H9 (cell line): Measurements from ENCODE around the gene KLF1. TPM values are rescaled to one million over a fixed set of nuclear protein-coding genes. Genes with fewer than 3 reads are reported as not detected.
A peak's percentile ranks its signal among the peaks of the same experiment; 100 is the strongest.

ENCODE experiments used
- DNase-seq: peaks from one replicate; pipeline ENCODE4 v3.0.0-alpha.2; 2017
- H2AFZ ChIP-seq: one replicate; pipeline ENCODE4 v1.6.1; 2013; ENCODE audit warnings: mild to moderate bottlenecking, low read length, control low read depth, moderate library complexity
- H2AK5ac ChIP-seq: 2 replicates; pipeline ENCODE4 v1.6.1; 2013; ENCODE audit warnings: low read length, control low read depth, mixed read lengths; ENCODE audit not compliant: insufficient read length
- H2BK120ac ChIP-seq: one replicate; pipeline ENCODE4 v1.6.1; 2013; ENCODE audit warnings: low read depth, mild to moderate bottlenecking, low read length, control low read depth, inconsistent platforms; ENCODE audit not compliant: poor library complexity, severe bottlenecking
- H2BK12ac ChIP-seq: 2 replicates; pipeline ENCODE4 v1.6.1; 2013; ENCODE audit warnings: low read length, control low read depth, mixed read lengths, low read depth; ENCODE audit not compliant: insufficient read length
- H2BK15ac ChIP-seq: 2 replicates; pipeline ENCODE4 v1.6.1; 2013; ENCODE audit warnings: low read depth, low read length, control low read depth
- H2BK20ac ChIP-seq: one replicate; pipeline ENCODE4 v1.6.1; 2013; ENCODE audit warnings: low read depth, mild to moderate bottlenecking, low read length, control low read depth, inconsistent platforms; ENCODE audit not compliant: poor library complexity, severe bottlenecking
- H2BK5ac ChIP-seq: 2 replicates; pipeline ENCODE4 v1.6.1; 2013; ENCODE audit warnings: low read length, control low read depth, mixed read lengths; ENCODE audit not compliant: insufficient read length
- H3K14ac ChIP-seq: 2 replicates; pipeline ENCODE4 v1.6.1; 2013; ENCODE audit warnings: low read length, control low read depth; ENCODE audit not compliant: insufficient read depth
- H3K18ac ChIP-seq: 2 replicates; pipeline ENCODE4 v1.6.1; 2013; ENCODE audit warnings: low read depth, mild to moderate bottlenecking, mixed read lengths, low read length, control low read depth; ENCODE audit not compliant: insufficient read length
- H3K23ac ChIP-seq: 2 replicates; pipeline ENCODE4 v1.6.1; 2013; ENCODE audit warnings: low read length, control low read depth, mixed read lengths, low read depth; ENCODE audit not compliant: insufficient read length
- H3K23me2 ChIP-seq: 2 replicates; pipeline ENCODE4 v1.6.1; 2013; ENCODE audit warnings: low read depth, mild to moderate bottlenecking, mixed read lengths, low read length, control low read depth; ENCODE audit not compliant: insufficient read length, poor library complexity, severe bottlenecking
- H3K27ac ChIP-seq: 2 replicates; pipeline ENCODE4 v1.5.1; 2013; ENCODE audit warnings: low read length, control low read depth, mixed read lengths, low read depth; ENCODE audit not compliant: insufficient read length
- H3K27me3 ChIP-seq: 2 replicates; pipeline ENCODE4 v1.6.1; 2013; ENCODE audit warnings: low read length, control low read depth, inconsistent platforms; ENCODE audit not compliant: insufficient read depth
- H3K4ac ChIP-seq: 2 replicates; pipeline ENCODE4 v1.6.1; 2013; ENCODE audit warnings: low read depth, mild to moderate bottlenecking, control low read depth, inconsistent platforms, low read length, moderate library complexity
- H3K4me1 ChIP-seq: 2 replicates; pipeline ENCODE4 v1.6.1; 2013; ENCODE audit warnings: low read length, control low read depth, inconsistent platforms; ENCODE audit not compliant: insufficient read depth
- H3K4me2 ChIP-seq: 2 replicates; pipeline ENCODE4 v1.6.1; 2013; ENCODE audit warnings: low read length, control low read depth, mixed read lengths; ENCODE audit not compliant: insufficient read length, insufficient read depth
- H3K56ac ChIP-seq: 2 replicates; pipeline ENCODE4 v1.6.1; 2013; ENCODE audit warnings: low read depth, mild to moderate bottlenecking, mixed read lengths, low read length, control low read depth; ENCODE audit not compliant: insufficient read length
- H3K79me1 ChIP-seq: 2 replicates; pipeline ENCODE4 v1.6.1; 2013; ENCODE audit warnings: low read depth, mild to moderate bottlenecking, moderate library complexity, low read length, control low read depth, inconsistent platforms; ENCODE audit not compliant: insufficient read depth, poor library complexity, severe bottlenecking
- H3K79me2 ChIP-seq: 2 replicates; pipeline ENCODE4 v1.6.1; 2013; ENCODE audit warnings: low read length, control low read depth, inconsistent platforms; ENCODE audit not compliant: insufficient read depth
- H3K9ac ChIP-seq: 2 replicates; pipeline ENCODE4 v1.6.1; 2013; ENCODE audit warnings: low read length, control low read depth, mixed read lengths; ENCODE audit not compliant: insufficient read length; ENCODE audit errors: extremely low read depth
- H3K9me3 ChIP-seq: one replicate; pipeline ENCODE4 v1.6.1; 2013; ENCODE audit warnings: low read depth, low read length, inconsistent platforms; ENCODE audit not compliant: control insufficient read depth
- H3T11ph ChIP-seq: one replicate; pipeline ENCODE4 v1.6.1; 2013; ENCODE audit warnings: mild to moderate bottlenecking, low read length, control low read depth, inconsistent platforms
- H4K20me1 ChIP-seq: one replicate; pipeline ENCODE4 v1.6.1; 2013; ENCODE audit not compliant: control insufficient read depth, insufficient read length, insufficient read depth
- H4K5ac ChIP-seq: 2 replicates; pipeline ENCODE4 v1.6.1; 2013; ENCODE audit warnings: low read depth, mild to moderate bottlenecking, mixed read lengths, low read length, control low read depth; ENCODE audit not compliant: insufficient read length
- H4K8ac ChIP-seq: replicated peaks from 2 replicates; pipeline ENCODE4 v1.6.1; 2013; ENCODE audit warnings: low read length, control low read depth, mixed read lengths, low read depth; ENCODE audit not compliant: insufficient read length
- H4K91ac ChIP-seq: 2 replicates; pipeline ENCODE4 v1.6.1; 2013; ENCODE audit warnings: low read depth, mild to moderate bottlenecking, moderate library complexity, mixed read lengths, low read length, control low read depth; ENCODE audit not compliant: insufficient read length
- H3K27ac Mint-ChIP-seq, 3 experiments: 2 replicates in 2 of 3; 3 replicates in 1 of 3; pipeline ENCODE4 v1.8.0; 2020 to 2021; ENCODE audit warnings: mixed read lengths in 3 of 3, mild to moderate bottlenecking in 1 of 3, moderate library complexity in 1 of 3
- H3K27me3 Mint-ChIP-seq: 2 replicates; pipeline ENCODE4 v1.8.0; 2021; ENCODE audit warnings: low read depth, mild to moderate bottlenecking, moderate library complexity, mixed read lengths
- H3K36me3 Mint-ChIP-seq, 3 experiments: 2 replicates in 2 of 3; 3 replicates in 1 of 3; pipeline ENCODE4 v1.8.0; 2020 to 2021; ENCODE audit warnings: low read depth in 3 of 3, mixed read lengths in 3 of 3; ENCODE audit not compliant: insufficient read depth in 1 of 3
- H3K4me1 Mint-ChIP-seq, 2 experiments: 2 replicates each; pipeline ENCODE4 v1.8.0; 2020; ENCODE audit warnings: mixed read lengths in 2 of 2
- H3K4me3 Mint-ChIP-seq, 2 experiments: 2 replicates in 1 of 2; 3 replicates in 1 of 2; pipeline ENCODE4 v1.8.0; 2020 to 2021; ENCODE audit warnings: mild to moderate bottlenecking in 2 of 2, mixed read lengths in 2 of 2, moderate library complexity in 1 of 2
- H3K9me3 Mint-ChIP-seq, 2 experiments: 2 replicates in 1 of 2; 3 replicates in 1 of 2; pipeline ENCODE4 v1.8.0; 2020; ENCODE audit warnings: mild to moderate bottlenecking in 2 of 2, mixed read lengths in 2 of 2, moderate library complexity in 1 of 2
- CTCF ChIP-seq: fragments of 200-600 bp; sonication (generic); conservative IDR thresholded peaks from 3 replicates; pipeline ENCODE4 v1.8.0; 2021; ENCODE audit warnings: antibody characterized with exemption, mild to moderate bottlenecking
- WGBS: extraction: QIAGEN DNeasy Blood & Tissue Kit; methylation state at CpG from one replicate; pipeline ENCODE4 v1.1.7; 2013; ENCODE audit warnings: missing lambda C conversion rate, low lambda C conversion rate, mixed read lengths; ENCODE audit not compliant: insufficient read length; ENCODE audit errors: extremely low coverage; 5-methylcytosine and 5-hydroxymethylcytosine counted together
- total RNA-seq: library from RNA; stranded (reverse); gene quantifications from 2 replicates; pipeline ENCODE4 v1.2.1, GENCODE V29; 2021

Gene KLF1
- total RNA-seq, 1 experiment from 2014 or later, result 0.37 TPM

- no peak overlapping the region for H2BK15ac ChIP-seq
- H3K23me2 ChIP-seq, result peaks cover 1% of the 10 kb centered on the region
- no peak overlapping the region for H3K27ac ChIP-seq
- no peaks in the 10 kb centered on the region for H3K4me1 ChIP-seq
- no peak overlapping the region for H3K23ac ChIP-seq
- H3K9me3 Mint-ChIP-seq, result peaks cover 13 to 16% of the 10 kb centered on the region in 2 experiments
- 0 out of 2 replicates have a peak, but pooled peaks cover 1% of the 10 kb centered on the region for H3K27me3 ChIP-seq
- H3K9ac ChIP-seq, result peak overlapping the region; percentile 60
- H2BK12ac ChIP-seq, result no peak overlapping the region
- WGBS, result no CpG with 5 or more reads among the region's 29 CpGs
- no peak overlapping the region for H3K4ac ChIP-seq
- no peaks in the 10 kb centered on the region for H4K20me1 ChIP-seq
- H3K27ac Mint-ChIP-seq, result peak overlapping the region in 2 of 3 experiments; percentile 79 to 97; a peak in 3 of 7 replicates
- H3K18ac ChIP-seq, result peak overlapping the region; percentile 10
- peak overlapping the region; percentile 39 for H3K4me2 ChIP-seq
- H2BK120ac ChIP-seq, result no peak overlapping the region
- H3K79me1 ChIP-seq, result no peaks in the 10 kb centered on the region
- peaks cover 10 to 16% (median 14%) of the 10 kb centered on the region in 3 experiments; a peak in 6 of 7 replicates for H3K36me3 Mint-ChIP-seq
- peak overlapping the region; percentile 41 for H3K14ac ChIP-seq
- H3K9me3 ChIP-seq, result no peaks in the 10 kb centered on the region
- TF ChIP-seq CTCF, result no peak
- no peak overlapping the region for H3K56ac ChIP-seq
- no peak overlapping the region for H3T11ph ChIP-seq
- H3K79me2 ChIP-seq, result no peaks in the 10 kb centered on the region
- H2AFZ ChIP-seq, result no peak overlapping the region
- no peak overlapping the region for H2BK20ac ChIP-seq
- peaks cover 26% of the 10 kb centered on the region for H3K27me3 Mint-ChIP-seq
- H4K8ac ChIP-seq, result no peak overlapping the region
- H4K91ac ChIP-seq, result no peak overlapping the region
- H3K4me3 Mint-ChIP-seq, result peak overlapping the region; percentile 85
- no peak overlapping the region for H4K5ac ChIP-seq
- peaks cover 5 to 9% of the 10 kb centered on the region in 2 experiments for H3K4me1 Mint-ChIP-seq
- no peak overlapping the region for H2AK5ac ChIP-seq
- no peak overlapping the region for H2BK5ac ChIP-seq
- peak; percentile 53 for DNase-seq
Observed at GRCh38 chr19:12880551-12881171, 6.3 kb downstream of the KLF1 start.
